Lower leg skin (tissue), 4 donors: ENCODE data around the gene PGAP3. TPM values are rescaled to one million over a fixed set of nuclear protein-coding genes. Genes with fewer than 3 reads are reported as not detected.

Experiments
- DNase-seq, 2 donors: peaks; one replicate each; pipeline ENCODE4 v3.0.0-alpha.2; 2019; ENCODE audit warnings: low spot score in 2 of 2
- H3K4me3 ChIP-seq: fragments of 200-600 bp; sonication (generic); 2 replicates; pipeline ENCODE4 v1.5.1; 2017; ENCODE audit warnings: mild to moderate bottlenecking, low read depth; ENCODE audit not compliant: poor library complexity, severe bottlenecking
- CTCF ChIP-seq, 3 donors: fragments of 450-650 bp; IDR thresholded peaks; one replicate each; pipeline ENCODE4 v1.5.1; 2016; ENCODE audit warnings: antibody characterized with exemption in 3 of 3, mild to moderate bottlenecking in 3 of 3, moderate library complexity in 2 of 3
- POLR2A ChIP-seq, 2 donors: fragments of 450-650 bp; IDR thresholded peaks; one replicate each; pipeline ENCODE4 v1.6.1; 2016 to 2017; ENCODE audit warnings: antibody characterized with exemption in 2 of 2, mild to moderate bottlenecking in 1 of 2, moderate library complexity in 1 of 2
- WGBS, 2 donors: methylation state at CpG; one replicate each; pipeline ENCODE4 v1.1.5; 2018; 5-methylcytosine and 5-hydroxymethylcytosine counted together
- intact Hi-C: fragments of 100-400 bp; cut with DNase I; formaldehyde crosslinking; loops from one replicate; pipeline ENCODE4 v1.15.0; 2023; ENCODE audit warnings: low total_unique reads
- total RNA-seq, 4 donors: library from RNA; depleted of rRNA; stranded (reverse); fragments of >200 nt; gene quantifications; one replicate each; pipeline ENCODE4 v1.1.0, GENCODE V29; 2016

PGAP3 gene
- total RNA-seq, 4 donors from 2014 or later: 24.2 to 41.4 (median 28.8) TPM

GRCh38 chr17:39722965-39723848 lies 35.4 kb upstream of the PGAP3 start:
- intact Hi-C loops: no loop called here
- 78 to 80% methylated on average over 34 of the region's 34 CpGs for whole genome bisulfite sequencing, 2 donors
- H3K4me3 ChIP-seq: no peak overlapping the region
- no peak for DNase-seq
- TF ChIP-seq CTCF (IDR thresholded peaks at IDR 0.05): no peak

GRCh38 chr17:39722104-39722503 lies 34.2 kb upstream of the PGAP3 start:
- intact Hi-C loops: no loop called here
- DNase-seq: no peak
- H3K4me3 ChIP-seq: no peak overlapping the region
- WGBS, 2 donors: 85 to 88% methylated on average over 6 of the region's 6 CpGs
- TF ChIP-seq CTCF (IDR thresholded peaks at IDR 0.05) (no peak), POLR2A (IDR thresholded peaks at IDR 0.05) (no peak)

- no peak overlapping the region for H3K4me3 ChIP-seq
- WGBS, 2 donors: 76 to 77% methylated on average over 7 of the region's 7 CpGs
- no peak for DNase-seq
- TF ChIP-seq CTCF (IDR thresholded peaks at IDR 0.05) (no peak), POLR2A (IDR thresholded peaks at IDR 0.05) (no peak)
- intact Hi-C loops: no loop called here
Observed at GRCh38 chr17:39719563-39720355, 31.9 kb upstream of the PGAP3 start.

- intact Hi-C loops: no loop called here
- 78 to 81% methylated on average over 6 of the region's 6 CpGs for WGBS, 2 donors
Observed at GRCh38 chr17:39717660-39718059, 29.8 kb upstream of the PGAP3 start.

More at GRCh38 chr17:39717660-39718059, 29.8 kb upstream of the PGAP3 start:
- H3K4me3 ChIP-seq: no peak overlapping the region
- no peak for TF ChIP-seq POLR2A (IDR thresholded peaks at IDR 0.05)
- TF ChIP-seq CTCF (IDR thresholded peaks at IDR 0.05): no peak
- no peak for DNase-seq
